SK-N-SH (cell line): Measurements from ENCODE around the gene C19orf67. TPM values are rescaled to one million over a fixed set of nuclear protein-coding genes. Genes with fewer than 3 reads are reported as not detected.

Experiments
- CTCF ChIA-PET: fragments of 300-600, 350-600 bp; formaldehyde crosslinking; extraction: SDS; loops from one replicate; lab custom pipeline; 2021; lab: Yijun Ruan, JAX
- POLR2A ChIA-PET: fragments of 350-600 bp; sonication (Branson Sonifier 250); formaldehyde crosslinking; extraction: SDS; loops from one replicate; lab custom pipeline; 2020; ENCODE audit warnings: antibody characterized with exemption, inconsistent platforms; lab: Yijun Ruan, JAX
- DNase-seq: peaks from one replicate; pipeline ENCODE4 v3.0.0; 2012
- H2AFZ ChIP-seq: fragments of 200-600 bp; sonication (generic); 2 replicates; pipeline ENCODE4 v1.8.1; 2016; ENCODE audit warnings: antibody characterized with exemption, mild to moderate bottlenecking, low read depth
- H3F3A ChIP-seq: fragments of 200-600 bp; sonication (generic); replicated peaks from 2 replicates; pipeline ENCODE3; 2016; ENCODE audit warnings: antibody characterized with exemption, mild to moderate bottlenecking; ENCODE audit not compliant: insufficient read depth
- H3K27ac ChIP-seq, 2 experiments: fragments of 200-500 bp in 1 of 2; fragments of 200-600 bp in 1 of 2; sonication (Bioruptor generic) in 1 of 2; sonication (generic), shearing (Covaris generic) in 1 of 2; 2 replicates each; pipeline versions ENCODE4 v1.5.1 to v1.6.1; 2014 to 2016; ENCODE audit warnings: low read depth in 2 of 2, inconsistent platforms in 1 of 2, low read length in 1 of 2, mild to moderate bottlenecking in 1 of 2, mixed read lengths in 1 of 2
- H3K27me3 ChIP-seq: fragments of 200-600 bp; sonication (generic), shearing (Covaris generic); 2 replicates; pipeline ENCODE4 v1.6.1; 2016; ENCODE audit warnings: mixed run types; ENCODE audit not compliant: insufficient read depth
- H3K36me3 ChIP-seq, 2 experiments: fragments of 200-500 bp in 1 of 2; fragments of 200-600 bp in 1 of 2; sonication (Bioruptor generic) in 1 of 2; sonication (generic) in 1 of 2; replicated peaks in 1 of 2; 2 replicates each; pipeline versions ENCODE3 to v1.5.1; 2014 to 2016; ENCODE audit warnings: low read length in 1 of 2, mild to moderate bottlenecking in 1 of 2; ENCODE audit not compliant: insufficient read depth in 2 of 2, control insufficient read depth in 1 of 2
- H3K4me1 ChIP-seq, 2 experiments: fragments of 200-500 bp in 1 of 2; fragments of 200-600 bp in 1 of 2; sonication (Bioruptor generic) in 1 of 2; sonication (generic), shearing (Covaris generic) in 1 of 2; 2 replicates each; pipeline versions ENCODE4 v1.5.1 to v1.6.1; 2014 to 2016; ENCODE audit warnings: low read depth in 1 of 2, low read length in 1 of 2, mixed run types in 1 of 2; ENCODE audit not compliant: insufficient read depth in 2 of 2, control insufficient read depth in 1 of 2
- H3K4me2 ChIP-seq: fragments of 200-600 bp; sonication (generic), shearing (Covaris generic); 2 replicates; pipeline ENCODE4 v1.6.1; 2017; ENCODE audit warnings: mixed run types
- H3K4me3 ChIP-seq, 2 experiments: fragments of 200-500 bp in 1 of 2; fragments of 200-600 bp in 1 of 2; sonication (Bioruptor generic) in 1 of 2; sonication (generic), shearing (Covaris generic) in 1 of 2; 2 replicates each; pipeline versions ENCODE4 v1.5.1 to v1.8.1; 2014 to 2016; ENCODE audit warnings: low read depth in 2 of 2, inconsistent platforms in 1 of 2, low read length in 1 of 2, mild to moderate bottlenecking in 1 of 2, mixed read lengths in 1 of 2, moderate library complexity in 1 of 2
- H3K79me2 ChIP-seq: fragments of 200-600 bp; sonication (generic); 2 replicates; pipeline ENCODE4 v1.8.1; 2017; ENCODE audit warnings: mild to moderate bottlenecking; ENCODE audit not compliant: insufficient read depth
- H3K9ac ChIP-seq: fragments of 200-600 bp; sonication (generic); 2 replicates; pipeline ENCODE4 v1.6.1; 2017; ENCODE audit warnings: mixed run types
- H3K9me2 ChIP-seq: fragments of 200-600 bp; sonication (generic); 2 replicates; pipeline ENCODE4 v1.6.1; 2017; ENCODE audit warnings: mixed run types
- H3K9me3 ChIP-seq: fragments of 200-600 bp; sonication (generic); 2 replicates; pipeline ENCODE4 v1.6.1; 2017; ENCODE audit warnings: mixed run types, mild to moderate bottlenecking, moderate library complexity
- H4K20me1 ChIP-seq: fragments of 200-600 bp; sonication (generic); 2 replicates; pipeline ENCODE4 v1.6.1; 2017; ENCODE audit warnings: mild to moderate bottlenecking, mixed run types; ENCODE audit not compliant: insufficient read depth
- CHD2 ChIP-seq: fragments of 150-350 bp; IDR thresholded peaks from 2 replicates; pipeline ENCODE4 v1.6.1; 2018; ENCODE audit warnings: low read length; ENCODE audit not compliant: partially characterized antibody
- EP300 ChIP-seq, 2 experiments: IDR thresholded peaks; 2 replicates each; pipeline versions ENCODE4 v1.4.0 to v1.6.1; 2012; ENCODE audit warnings: borderline replicate concordance in 1 of 2, low read depth in 1 of 2, low read length in 1 of 2
- EZH2phosphoT487 ChIP-seq: fragments of 200-600 bp; sonication (generic); IDR thresholded peaks from 2 replicates; pipeline ENCODE4 v1.6.1; 2017; ENCODE audit warnings: low read depth, mixed run types, mild to moderate bottlenecking, antibody characterized with exemption, moderate library complexity, borderline replicate concordance
- FOXM1 ChIP-seq: IDR thresholded peaks from 2 replicates; pipeline ENCODE4 v1.4.0; 2012; ENCODE audit warnings: low read depth, mild to moderate bottlenecking
- MEF2A ChIP-seq: IDR thresholded peaks from 2 replicates; pipeline ENCODE4 v1.4.0; 2012; ENCODE audit warnings: low read depth, borderline replicate concordance
- RAD21 ChIP-seq: IDR thresholded peaks from 2 replicates; pipeline ENCODE4 v1.6.1; 2012; ENCODE audit warnings: mild to moderate bottlenecking, low read length
- RCOR1 ChIP-seq: fragments of 150-350 bp; IDR thresholded peaks from 2 replicates; pipeline ENCODE4 v1.6.1; 2017; ENCODE audit warnings: antibody characterized with exemption, low read length
- SMC3 ChIP-seq: IDR thresholded peaks from 2 replicates; pipeline ENCODE4 v1.6.1; 2012; ENCODE audit warnings: low read depth, low read length, improper control_type of control experiment
- TAF1 ChIP-seq: IDR thresholded peaks from 2 replicates; pipeline ENCODE4 v1.6.1; 2012; ENCODE audit warnings: low read depth, mild to moderate bottlenecking, low read length, moderate library complexity, borderline replicate concordance
- TCF12 ChIP-seq: IDR thresholded peaks from 2 replicates; pipeline ENCODE4 v1.4.0; 2012
- TEAD4 ChIP-seq: IDR thresholded peaks from 2 replicates; pipeline ENCODE4 v1.4.0; 2012; ENCODE audit warnings: mild to moderate bottlenecking, borderline replicate concordance; ENCODE audit not compliant: insufficient read depth
- YY1 ChIP-seq: IDR thresholded peaks from 2 replicates; pipeline ENCODE4 v1.4.0; 2012; ENCODE audit warnings: low read depth, mild to moderate bottlenecking
- WGBS: methylation state at CpG from one replicate; pipeline ENCODE4 v1.1.6; 2017; ENCODE audit warnings: low lambda C conversion rate; 5-methylcytosine and 5-hydroxymethylcytosine counted together
- polyA plus RNA-seq, 3 experiments: library from polyadenylated mRNA; depleted of rRNA; stranded (reverse); fragments of >200 nt; gene quantifications; 2 replicates each; pipeline ENCODE4 v1.2.3, GENCODE V29; 2012
- TF ChIP-seq, protein P1 (sequence below): fragments of 200-600 bp; sonication (generic); IDR thresholded peaks from 2 replicates; pipeline ENCODE4 v1.6.1; 2017; ENCODE audit warnings: antibody characterized with exemption, mild to moderate bottlenecking, moderate library complexity
- TF ChIP-seq, protein P2 (sequence below): IDR thresholded peaks from 2 replicates; pipeline ENCODE4 v1.6.1; 2012; ENCODE audit warnings: mild to moderate bottlenecking, low read depth, low read length, moderate library complexity
- TF ChIP-seq, protein P3 (sequence below): fragments of 150-350 bp; IDR thresholded peaks from 2 replicates; pipeline ENCODE4 v1.6.1; 2016; ENCODE audit warnings: mild to moderate bottlenecking, low read depth, low read length
- TF ChIP-seq, protein P4 (sequence below): IDR thresholded peaks from 2 replicates; pipeline ENCODE4 v1.4.0; 2012; ENCODE audit warnings: low read depth, borderline replicate concordance
- TF ChIP-seq, protein P5 (sequence below): fragments of 150-350 bp; IDR thresholded peaks from 2 replicates; pipeline ENCODE4 v1.6.1; 2017; ENCODE audit warnings: antibody characterized with exemption, low read length, low read depth, borderline replicate concordance

C19orf67 gene
- polyA plus RNA-seq, 1 of the 3 experiments (the other 2 are of a cell fraction): not detected

DNA sequence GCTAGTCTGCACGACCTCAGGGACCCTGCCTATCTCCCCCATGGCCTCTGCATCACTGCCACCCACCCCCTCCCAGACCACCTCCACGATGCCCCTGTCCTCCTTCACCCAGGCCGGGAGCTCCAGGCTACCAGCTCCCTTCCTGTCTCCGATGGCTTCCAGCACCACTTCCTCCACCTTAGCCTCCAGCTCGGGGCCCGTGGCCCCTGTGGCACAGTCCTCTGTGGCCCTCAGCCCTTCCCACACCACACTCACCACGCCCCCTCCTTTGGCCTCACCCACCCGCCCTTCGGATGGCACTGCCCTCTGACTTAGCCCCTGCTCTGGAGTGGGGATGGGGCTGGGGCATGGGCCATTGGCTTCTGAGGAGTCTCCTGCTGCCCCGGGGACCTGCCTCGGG lies 30.9 kb downstream of the C19orf67 start:
- Histone ChIP-seq H3K36me3 (no peaks in the 10 kb centered on the region), H4K20me1 (no peaks in the 10 kb centered on the region), H3K4me1 (peaks cover 6 to 10% of the 10 kb centered on the region in 2 experiments; a peak in 2 of 4 replicates), H3K4me2 (no peak overlapping the region), H2AFZ (no peak overlapping the region), H3F3A (peaks cover 11% of the 10 kb centered on the region), H3K79me2 (no peaks in the 10 kb centered on the region), H3K9ac (no peak overlapping the region), H3K27me3 (no peaks in the 10 kb centered on the region), H3K27ac (no peak overlapping the region), H3K4me3 (no peak overlapping the region), H3K9me2 (no peaks in the 10 kb centered on the region), H3K9me3 (no peaks in the 10 kb centered on the region)
- TF ChIP-seq, protein P1, sequence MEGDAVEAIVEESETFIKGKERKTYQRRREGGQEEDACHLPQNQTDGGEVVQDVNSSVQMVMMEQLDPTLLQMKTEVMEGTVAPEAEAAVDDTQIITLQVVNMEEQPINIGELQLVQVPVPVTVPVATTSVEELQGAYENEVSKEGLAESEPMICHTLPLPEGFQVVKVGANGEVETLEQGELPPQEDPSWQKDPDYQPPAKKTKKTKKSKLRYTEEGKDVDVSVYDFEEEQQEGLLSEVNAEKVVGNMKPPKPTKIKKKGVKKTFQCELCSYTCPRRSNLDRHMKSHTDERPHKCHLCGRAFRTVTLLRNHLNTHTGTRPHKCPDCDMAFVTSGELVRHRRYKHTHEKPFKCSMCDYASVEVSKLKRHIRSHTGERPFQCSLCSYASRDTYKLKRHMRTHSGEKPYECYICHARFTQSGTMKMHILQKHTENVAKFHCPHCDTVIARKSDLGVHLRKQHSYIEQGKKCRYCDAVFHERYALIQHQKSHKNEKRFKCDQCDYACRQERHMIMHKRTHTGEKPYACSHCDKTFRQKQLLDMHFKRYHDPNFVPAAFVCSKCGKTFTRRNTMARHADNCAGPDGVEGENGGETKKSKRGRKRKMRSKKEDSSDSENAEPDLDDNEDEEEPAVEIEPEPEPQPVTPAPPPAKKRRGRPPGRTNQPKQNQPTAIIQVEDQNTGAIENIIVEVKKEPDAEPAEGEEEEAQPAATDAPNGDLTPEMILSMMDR: no peak
- TF ChIP-seq, protein P2, sequence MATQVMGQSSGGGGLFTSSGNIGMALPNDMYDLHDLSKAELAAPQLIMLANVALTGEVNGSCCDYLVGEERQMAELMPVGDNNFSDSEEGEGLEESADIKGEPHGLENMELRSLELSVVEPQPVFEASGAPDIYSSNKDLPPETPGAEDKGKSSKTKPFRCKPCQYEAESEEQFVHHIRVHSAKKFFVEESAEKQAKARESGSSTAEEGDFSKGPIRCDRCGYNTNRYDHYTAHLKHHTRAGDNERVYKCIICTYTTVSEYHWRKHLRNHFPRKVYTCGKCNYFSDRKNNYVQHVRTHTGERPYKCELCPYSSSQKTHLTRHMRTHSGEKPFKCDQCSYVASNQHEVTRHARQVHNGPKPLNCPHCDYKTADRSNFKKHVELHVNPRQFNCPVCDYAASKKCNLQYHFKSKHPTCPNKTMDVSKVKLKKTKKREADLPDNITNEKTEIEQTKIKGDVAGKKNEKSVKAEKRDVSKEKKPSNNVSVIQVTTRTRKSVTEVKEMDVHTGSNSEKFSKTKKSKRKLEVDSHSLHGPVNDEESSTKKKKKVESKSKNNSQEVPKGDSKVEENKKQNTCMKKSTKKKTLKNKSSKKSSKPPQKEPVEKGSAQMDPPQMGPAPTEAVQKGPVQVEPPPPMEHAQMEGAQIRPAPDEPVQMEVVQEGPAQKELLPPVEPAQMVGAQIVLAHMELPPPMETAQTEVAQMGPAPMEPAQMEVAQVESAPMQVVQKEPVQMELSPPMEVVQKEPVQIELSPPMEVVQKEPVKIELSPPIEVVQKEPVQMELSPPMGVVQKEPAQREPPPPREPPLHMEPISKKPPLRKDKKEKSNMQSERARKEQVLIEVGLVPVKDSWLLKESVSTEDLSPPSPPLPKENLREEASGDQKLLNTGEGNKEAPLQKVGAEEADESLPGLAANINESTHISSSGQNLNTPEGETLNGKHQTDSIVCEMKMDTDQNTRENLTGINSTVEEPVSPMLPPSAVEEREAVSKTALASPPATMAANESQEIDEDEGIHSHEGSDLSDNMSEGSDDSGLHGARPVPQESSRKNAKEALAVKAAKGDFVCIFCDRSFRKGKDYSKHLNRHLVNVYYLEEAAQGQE: no peak
- TF ChIP-seq TAF1 (no peak), EP300 (IDR thresholded peaks at IDR 0.05; ENCODE audit: borderline replicate concordance in 1 of 2, low read depth in 1 of 2, low read length in 1 of 2) (no peak), RCOR1 (no peak), YY1 (no peak)
- 83% methylated on average over 11 of the region's 11 CpGs for WGBS
- peak; percentile 17 for DNase-seq
- ChIA-PET POLR2A (no interaction called here), CTCF (interaction anchor here (0.9 to 3.0 kb wide), 5 partner anchors 12 to 175 kb away, joined by 3 to 15 read pairs (median 4); partner anchors contain the start of gene MISP3)

DNA sequence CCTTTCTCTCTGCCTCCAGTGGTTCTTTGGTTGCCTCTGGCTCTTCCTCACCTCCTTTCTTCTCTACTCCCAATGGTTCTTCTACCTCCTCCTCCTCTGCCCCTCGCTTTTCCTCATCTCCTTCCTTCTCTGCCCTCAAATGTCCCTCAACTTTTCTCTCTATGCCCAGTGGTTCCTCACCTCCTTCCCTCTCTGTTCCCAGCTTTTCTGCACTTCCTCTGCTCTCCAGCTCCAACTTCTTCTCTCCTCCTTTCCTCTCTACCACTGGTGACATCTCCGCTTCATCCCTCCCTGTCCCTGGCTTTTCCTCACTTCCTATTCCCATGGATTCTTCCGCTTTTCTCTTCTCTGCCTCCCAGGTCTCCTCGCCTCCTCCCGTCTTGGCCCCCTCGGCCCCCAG lies 31.5 kb downstream of the C19orf67 start:
- Histone ChIP-seq H2AFZ (no peak overlapping the region), H3K9me3 (no peaks in the 10 kb centered on the region), H3K27ac (no peak overlapping the region), H3K9me2 (no peaks in the 10 kb centered on the region), H4K20me1 (no peaks in the 10 kb centered on the region), H3K27me3 (no peaks in the 10 kb centered on the region), H3K4me2 (no peak overlapping the region), H3K36me3 (no peaks in the 10 kb centered on the region), H3K79me2 (no peaks in the 10 kb centered on the region), H3K4me3 (no peak overlapping the region), H3K4me1 (peaks cover 6 to 10% of the 10 kb centered on the region in 2 experiments; a peak in 2 of 4 replicates), H3K9ac (no peak overlapping the region), H3F3A (peaks cover 11% of the 10 kb centered on the region)
- TF ChIP-seq EZH2phosphoT487 (no peak), CHD2 (no peak), TCF12 (no peak), FOXM1 (no peak), SMC3 (no peak), RAD21 (no peak), MEF2A (no peak), YY1 (no peak), EP300 (IDR thresholded peaks at IDR 0.05; ENCODE audit: borderline replicate concordance in 1 of 2, low read depth in 1 of 2, low read length in 1 of 2) (no peak), TEAD4 (no peak)
- TF ChIP-seq, protein P3, sequence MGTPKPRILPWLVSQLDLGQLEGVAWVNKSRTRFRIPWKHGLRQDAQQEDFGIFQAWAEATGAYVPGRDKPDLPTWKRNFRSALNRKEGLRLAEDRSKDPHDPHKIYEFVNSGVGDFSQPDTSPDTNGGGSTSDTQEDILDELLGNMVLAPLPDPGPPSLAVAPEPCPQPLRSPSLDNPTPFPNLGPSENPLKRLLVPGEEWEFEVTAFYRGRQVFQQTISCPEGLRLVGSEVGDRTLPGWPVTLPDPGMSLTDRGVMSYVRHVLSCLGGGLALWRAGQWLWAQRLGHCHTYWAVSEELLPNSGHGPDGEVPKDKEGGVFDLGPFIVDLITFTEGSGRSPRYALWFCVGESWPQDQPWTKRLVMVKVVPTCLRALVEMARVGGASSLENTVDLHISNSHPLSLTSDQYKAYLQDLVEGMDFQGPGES: no peak
- TF ChIP-seq, protein P4, sequence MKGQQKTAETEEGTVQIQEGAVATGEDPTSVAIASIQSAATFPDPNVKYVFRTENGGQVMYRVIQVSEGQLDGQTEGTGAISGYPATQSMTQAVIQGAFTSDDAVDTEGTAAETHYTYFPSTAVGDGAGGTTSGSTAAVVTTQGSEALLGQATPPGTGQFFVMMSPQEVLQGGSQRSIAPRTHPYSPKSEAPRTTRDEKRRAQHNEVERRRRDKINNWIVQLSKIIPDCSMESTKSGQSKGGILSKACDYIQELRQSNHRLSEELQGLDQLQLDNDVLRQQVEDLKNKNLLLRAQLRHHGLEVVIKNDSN: no peak
- TF ChIP-seq, protein P5, sequence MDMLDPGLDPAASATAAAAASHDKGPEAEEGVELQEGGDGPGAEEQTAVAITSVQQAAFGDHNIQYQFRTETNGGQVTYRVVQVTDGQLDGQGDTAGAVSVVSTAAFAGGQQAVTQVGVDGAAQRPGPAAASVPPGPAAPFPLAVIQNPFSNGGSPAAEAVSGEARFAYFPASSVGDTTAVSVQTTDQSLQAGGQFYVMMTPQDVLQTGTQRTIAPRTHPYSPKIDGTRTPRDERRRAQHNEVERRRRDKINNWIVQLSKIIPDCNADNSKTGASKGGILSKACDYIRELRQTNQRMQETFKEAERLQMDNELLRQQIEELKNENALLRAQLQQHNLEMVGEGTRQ: no peak
- ChIA-PET CTCF (interaction anchor here (0.9 to 3.0 kb wide), 5 partner anchors 11 to 25 kb away, joined by 3 to 15 read pairs (median 4); partner anchors contain the start of gene MISP3), POLR2A (no interaction called here)
- DNase-seq: no peak
- 95% methylated on average over 6 of the region's 6 CpGs for WGBS
